Natural killer cell (primary cell): ENCODE results near the gene SIGLEC9. TPM values are rescaled to one million over a fixed set of nuclear protein-coding genes. Genes with fewer than 3 reads are reported as not detected.
A peak's percentile ranks its signal among the peaks of the same experiment; 100 is the strongest.
"Not testable (repeated sequence)": the region's sequence is repeated elsewhere in the genome, so short reads cannot be mapped to it uniquely, and the experiment has no call there.

Experiments
- ATAC-seq, 3 donors: fragments of 150-1000 bp in 2 of 3; fragments of 200-7000 bp in 1 of 3; cut with Tn5 transposase; 1 replicate in 1 of 3; 2 replicates in 2 of 3; pipeline ENCODE4 v1.10.0; 2021; ENCODE audit warnings: mild to moderate bottlenecking in 2 of 3, moderate library complexity in 2 of 3
- DNase-seq, 2 donors: peaks; one replicate each; pipeline versions ENCODE4 v3.0.0 to v3.0.0-alpha.2; 2013 to 2021; ENCODE audit warnings: mixed read lengths in 1 of 2
- H3K27ac ChIP-seq: one replicate; pipeline ENCODE4 v1.5.1; 2013; ENCODE audit warnings: mild to moderate bottlenecking, low read length
- H3K27me3 ChIP-seq: one replicate; pipeline ENCODE4 v1.6.1; 2013; ENCODE audit warnings: low read length; ENCODE audit not compliant: control insufficient read depth, insufficient read depth
- H3K36me3 ChIP-seq: one replicate; pipeline ENCODE4 v1.6.1; 2013; ENCODE audit warnings: low read length; ENCODE audit not compliant: control insufficient read depth, insufficient read depth
- H3K4me1 ChIP-seq: one replicate; pipeline ENCODE4 v1.6.1; 2013; ENCODE audit warnings: low read length; ENCODE audit not compliant: control insufficient read depth, insufficient read depth
- H3K4me3 ChIP-seq: one replicate; pipeline ENCODE4 v1.5.1; 2013; ENCODE audit warnings: low read length
- H3K9me3 ChIP-seq: one replicate; pipeline ENCODE4 v1.6.1; 2013; ENCODE audit warnings: low read length; ENCODE audit not compliant: control insufficient read depth, insufficient read depth
- H3K27ac Mint-ChIP-seq, 2 donors: one replicate each; pipeline ENCODE4 v1.8.0; 2022; ENCODE audit warnings: mild to moderate bottlenecking in 2 of 2, mixed read lengths in 2 of 2, moderate library complexity in 1 of 2
- H3K27me3 Mint-ChIP-seq, 2 donors: one replicate each; pipeline ENCODE4 v1.8.0; 2022; ENCODE audit warnings: low read depth in 2 of 2, mixed read lengths in 2 of 2
- H3K36me3 Mint-ChIP-seq: one replicate; pipeline ENCODE4 v1.8.0; 2022; ENCODE audit warnings: mixed read lengths
- H3K4me1 Mint-ChIP-seq, 2 donors: one replicate each; pipeline ENCODE4 v1.8.0; 2022; ENCODE audit warnings: mixed read lengths in 2 of 2
- H3K4me3 Mint-ChIP-seq: one replicate; pipeline ENCODE4 v1.8.0; 2022; ENCODE audit warnings: mild to moderate bottlenecking, moderate library complexity, mixed read lengths
- H3K9me3 Mint-ChIP-seq, 2 donors: one replicate each; pipeline ENCODE4 v1.8.0; 2022; ENCODE audit warnings: mixed read lengths in 2 of 2
- CTCF ChIP-seq: fragments of 200-600 bp; IDR thresholded peaks from one replicate; pipeline ENCODE4 v1.8.0; 2022; ENCODE audit warnings: antibody characterized with exemption
- WGBS: methylation state at CpG from one replicate; pipeline ENCODE4 v1.1.7; 2013; ENCODE audit warnings: missing lambda C conversion rate; ENCODE audit not compliant: insufficient coverage; 5-methylcytosine and 5-hydroxymethylcytosine counted together
- intact Hi-C: fragments of 100-400 bp; cut with micrococcal nuclease; formaldehyde crosslinking; loops from one replicate; pipeline ENCODE4 v1.14.2; 2022
- total RNA-seq, 4 donors: library from RNA; stranded (reverse); fragments of 120-200 nt in 1 of 4; gene quantifications; one replicate each; pipeline versions ENCODE4 v1.2.3 to v1.2.4, GENCODE V29; 2013 to 2022

SIGLEC9 gene
- total RNA-seq, 3 donors from 2014 or later (not counting 1 experiment from before 2014, with no cell fraction given), result 13.0 to 15.3 (median 13.8) TPM

- Mint-ChIP-seq H3K27me3 (no peaks in the 10 kb centered on the region), H3K27ac (peak within 1 kb of the TSS; percentile 93 to 94), H3K9me3 (no peaks in the 10 kb centered on the region), H3K4me3 (peak within 1 kb of the TSS; percentile 93), H3K36me3 (no peaks in the 10 kb centered on the region), H3K4me1 (peaks cover 72 to 93% of the 10 kb centered on the region in 2 donors)
- TF ChIP-seq CTCF, result no peak
- H3K36me3 ChIP-seq, result peaks cover 2% of the 10 kb centered on the region
- 33% methylated on average over 14 of the region's 14 CpGs for WGBS
- H3K9me3 ChIP-seq, result no peaks in the 10 kb centered on the region
- DNase-seq, result peak in 1 of 2 donors; percentile 22
- peak within 1 kb of the TSS; percentile 37 for H3K4me3 ChIP-seq
- peak; percentile 44 to 58 (median 50) for ATAC-seq
- H3K27me3 ChIP-seq, result no peaks in the 10 kb centered on the region
- peaks cover 95% of the 10 kb centered on the region for H3K4me1 ChIP-seq
- intact Hi-C loops, result no loop called here
- H3K27ac ChIP-seq, result peak within 1 kb of the TSS; percentile 66
Measured at GRCh38 chr19:51142119-51142518, 17.4 kb downstream of the SIGLEC9 start, which contains the start of gene SIGLEC7. TSS of gene SIGLEC7 (plus strand) at chr19:51142301. CDS start at chr19:51142370, 69 bp downstream.

GRCh38 chr19:51142809-51143475 is 18.2 kb downstream of the SIGLEC9 start:
- H3K27me3 ChIP-seq, intact Hi-C loops, H3K9me3 ChIP-seq, H3K9me3 Mint-ChIP-seq, H3K36me3 Mint-ChIP-seq, H3K27me3 Mint-ChIP-seq: not testable (repeated sequence)
- Histone ChIP-seq H3K4me1 (peaks cover 95% of the 10 kb centered on the region), H3K36me3 (peaks cover 10% of the 10 kb centered on the region), H3K4me3 (peak overlapping the region; percentile 37), H3K27ac (peak overlapping the region; percentile 66)
- Mint-ChIP-seq H3K4me1 (peaks cover 72 to 93% of the 10 kb centered on the region in 2 donors), H3K4me3 (peak overlapping the region; percentile 93), H3K27ac (peak overlapping the region; percentile 93 to 94)
- WGBS, result 57% methylated on average over 9 of the region's 15 CpGs
- ATAC-seq, result peak in 2 of 3 donors; percentile 41 to 45
- peak in 1 of 2 donors; percentile 22 for DNase-seq

- peak overlapping the region; percentile 93 for H3K4me3 Mint-ChIP-seq
- no peak for TF ChIP-seq CTCF
- intact Hi-C loops, result no loop called here
- no peaks in the 10 kb centered on the region for H3K9me3 ChIP-seq
- H3K36me3 ChIP-seq, result peaks cover 11% of the 10 kb centered on the region
- no peaks in the 10 kb centered on the region for H3K27me3 ChIP-seq
- peak overlapping the region; percentile 37 for H3K4me3 ChIP-seq
- H3K4me1 Mint-ChIP-seq, result peaks cover 72 to 94% of the 10 kb centered on the region in 2 donors
- H3K27ac ChIP-seq, result peak overlapping the region; percentile 66
- H3K4me1 ChIP-seq, result peaks cover 90% of the 10 kb centered on the region
- WGBS, result 68% methylated on average over 3 of the region's 5 CpGs
- peak in 2 of 3 donors; percentile 22 to 46 for ATAC-seq
- H3K27ac Mint-ChIP-seq, result peak overlapping the region; percentile 93 to 94
- no peak for DNase-seq
- H3K27me3 Mint-ChIP-seq, result no peaks in the 10 kb centered on the region
- H3K9me3 Mint-ChIP-seq, result no peaks in the 10 kb centered on the region
- H3K36me3 Mint-ChIP-seq, result no peaks in the 10 kb centered on the region
Measured at GRCh38 chr19:51143486-51143885, 18.8 kb downstream of the SIGLEC9 start.

- Mint-ChIP-seq H3K9me3 (no peaks in the 10 kb centered on the region), H3K4me1 (peaks cover 72 to 94% of the 10 kb centered on the region in 2 donors), H3K27ac (peak overlapping the region; percentile 93 to 94), H3K27me3 (no peaks in the 10 kb centered on the region), H3K4me3 (peak overlapping the region; percentile 93), H3K36me3 (no peaks in the 10 kb centered on the region)
- no peak for TF ChIP-seq CTCF
- Histone ChIP-seq H3K27me3 (no peaks in the 10 kb centered on the region), H3K36me3 (peaks cover 11% of the 10 kb centered on the region), H3K4me3 (peak overlapping the region; percentile 37), H3K27ac (peak overlapping the region; percentile 66), H3K4me1 (peaks cover 82% of the 10 kb centered on the region), H3K9me3 (no peaks in the 10 kb centered on the region)
- DNase-seq (no peak), ATAC-seq (no peak)
- intact Hi-C loops, result loop anchor here (1.0 to 5.0 kb wide), 2 partner anchors 13 to 32 kb away; no protein-coding TSS in a partner anchor
- WGBS, result 75% methylated on average over 11 of the region's 11 CpGs
Measured at GRCh38 chr19:51144482-51145045, 19.9 kb downstream of the SIGLEC9 start.
